KOPT-K1 (cell line): Measurements from ENCODE around the gene NDOR1.
"Not testable (repeated sequence)": the region's sequence is repeated elsewhere in the genome, so short reads cannot be mapped to it uniquely, and the experiment has no call there.

ENCODE experiments used
- H3K27ac ChIP-seq: fragments of 200-600 bp; sonication (generic); 2 replicates; pipeline ENCODE4 v1.5.1; 2016; ENCODE audit warnings: antibody characterized with exemption, mild to moderate bottlenecking, low read depth, low read length; ENCODE audit not compliant: poor library complexity, severe bottlenecking
- H3K36me3 ChIP-seq: fragments of 200-600 bp; sonication (generic); 2 replicates; pipeline ENCODE4 v1.5.1; 2017; ENCODE audit warnings: antibody characterized with exemption, mild to moderate bottlenecking, low read length, moderate library complexity; ENCODE audit not compliant: insufficient read depth
- H3K9me3 ChIP-seq: fragments of 200-600 bp; sonication (generic); 2 replicates; pipeline ENCODE4 v1.5.1; 2017; ENCODE audit warnings: antibody characterized with exemption, low read length, mild to moderate bottlenecking; ENCODE audit not compliant: insufficient read depth, poor library complexity, severe bottlenecking

The NDOR1 gene

DNA sequence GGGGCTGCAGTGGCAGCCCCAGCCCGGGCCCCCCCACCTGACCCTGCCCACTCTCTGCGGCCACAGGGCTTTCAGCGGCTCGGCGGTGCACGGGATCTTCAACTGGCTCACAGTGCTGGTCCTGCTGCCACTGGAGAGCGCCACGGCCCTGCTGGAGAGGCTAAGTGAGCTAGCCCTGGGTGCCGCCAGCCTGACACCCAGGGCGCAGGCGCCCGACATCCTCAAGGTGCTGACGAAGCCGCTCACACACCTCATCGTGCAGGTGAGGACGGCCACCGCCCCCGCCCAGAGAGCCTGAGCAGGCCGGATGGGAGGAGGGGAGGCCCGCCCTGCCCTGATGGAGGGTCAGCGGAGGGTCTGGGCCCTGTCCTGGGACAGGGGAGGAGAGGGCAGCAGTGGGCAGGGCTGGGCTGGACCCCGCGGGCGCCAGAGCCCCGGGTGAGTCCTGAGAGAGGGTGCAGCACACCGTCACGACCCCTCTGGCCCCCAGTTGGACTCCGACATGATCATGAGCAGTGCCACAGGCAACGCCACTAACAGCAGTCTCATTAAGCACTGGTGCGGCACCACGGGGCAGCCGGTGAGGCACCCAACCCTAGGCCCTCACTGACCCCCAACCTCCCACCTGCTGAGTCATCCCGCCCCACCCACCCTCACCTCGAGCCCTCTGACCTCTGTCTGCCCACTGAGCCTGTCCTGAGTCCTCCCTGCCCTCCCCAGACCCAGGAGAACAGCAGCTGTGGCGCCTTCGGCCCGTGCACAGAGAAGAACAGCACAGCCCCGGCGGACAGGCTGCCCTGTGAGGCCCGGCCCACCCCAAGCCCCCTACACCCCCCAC, 27.9 kb downstream of the NDOR1 start:
- Histone ChIP-seq H3K27ac (no peak overlapping the region), H3K36me3 (no peaks in the 10 kb centered on the region), H3K9me3 (no peaks in the 10 kb centered on the region)

DNA sequence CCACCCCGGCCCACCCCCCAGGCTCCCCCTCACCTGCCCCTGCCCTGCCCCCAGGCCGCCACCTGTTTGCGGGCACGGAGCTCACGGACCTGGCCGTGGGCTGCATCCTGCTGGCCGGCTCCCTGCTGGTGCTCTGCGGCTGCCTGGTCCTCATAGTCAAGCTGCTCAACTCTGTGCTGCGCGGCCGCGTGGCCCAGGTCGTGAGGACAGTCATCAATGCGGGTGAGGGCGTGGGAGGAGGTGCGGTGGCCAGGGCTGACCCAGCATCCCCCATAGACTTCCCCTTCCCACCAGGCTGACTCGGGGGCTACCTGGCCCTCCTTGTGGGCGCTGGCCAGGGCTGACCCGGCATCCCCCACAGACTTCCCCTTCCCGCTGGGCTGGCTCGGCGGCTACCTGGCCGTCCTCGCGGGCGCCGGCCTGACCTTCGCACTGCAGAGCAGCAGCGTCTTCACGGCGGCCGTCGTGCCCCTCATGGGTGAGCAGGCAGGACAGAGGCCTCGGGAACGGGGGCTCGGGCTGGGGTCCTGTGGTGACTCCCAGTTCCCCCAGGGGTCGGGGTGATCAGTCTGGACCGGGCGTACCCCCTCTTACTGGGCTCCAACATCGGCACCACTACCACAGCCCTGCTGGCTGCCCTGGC, 28.7 kb downstream of the NDOR1 start:
- H3K27ac ChIP-seq = no peak overlapping the region
- no peaks in the 10 kb centered on the region for H3K36me3 ChIP-seq
- H3K9me3 ChIP-seq = no peaks in the 10 kb centered on the region

DNA sequence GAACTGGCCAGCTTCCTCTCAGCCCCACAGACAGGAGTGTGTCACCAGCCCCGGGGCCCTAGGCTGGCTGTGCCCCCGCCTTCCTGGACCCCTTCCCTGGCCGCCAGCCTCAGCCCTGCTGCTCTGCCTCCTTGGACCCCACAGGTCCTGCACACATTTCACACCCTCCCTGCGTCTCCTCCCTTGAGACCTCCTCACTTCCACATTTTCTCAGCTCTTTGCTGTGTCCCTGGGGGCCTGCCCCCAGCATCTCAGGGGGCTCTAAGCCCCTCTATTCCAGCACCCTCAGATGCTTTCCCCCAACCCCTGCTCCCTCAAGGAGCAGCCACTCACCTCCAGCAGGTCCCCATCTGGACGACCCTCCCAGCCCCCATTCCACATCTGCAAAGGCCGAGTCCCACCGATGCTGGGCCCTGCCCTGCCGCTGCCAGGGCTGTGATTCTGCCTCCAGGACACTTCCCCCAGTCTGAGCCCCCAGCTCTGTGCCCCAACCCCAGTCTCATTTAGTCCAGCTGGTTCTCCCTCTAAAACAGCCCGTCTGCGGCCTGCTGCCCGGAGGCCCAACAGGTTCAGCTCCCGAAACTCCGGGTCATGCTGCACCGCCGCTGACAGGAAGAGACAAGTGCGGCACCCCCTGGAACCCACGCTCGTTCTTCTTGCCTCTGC, 29.4 kb downstream of the NDOR1 start:
- Histone ChIP-seq H3K36me3 (no peaks in the 10 kb centered on the region), H3K27ac (no peak overlapping the region), H3K9me3 (no peaks in the 10 kb centered on the region)

DNA sequence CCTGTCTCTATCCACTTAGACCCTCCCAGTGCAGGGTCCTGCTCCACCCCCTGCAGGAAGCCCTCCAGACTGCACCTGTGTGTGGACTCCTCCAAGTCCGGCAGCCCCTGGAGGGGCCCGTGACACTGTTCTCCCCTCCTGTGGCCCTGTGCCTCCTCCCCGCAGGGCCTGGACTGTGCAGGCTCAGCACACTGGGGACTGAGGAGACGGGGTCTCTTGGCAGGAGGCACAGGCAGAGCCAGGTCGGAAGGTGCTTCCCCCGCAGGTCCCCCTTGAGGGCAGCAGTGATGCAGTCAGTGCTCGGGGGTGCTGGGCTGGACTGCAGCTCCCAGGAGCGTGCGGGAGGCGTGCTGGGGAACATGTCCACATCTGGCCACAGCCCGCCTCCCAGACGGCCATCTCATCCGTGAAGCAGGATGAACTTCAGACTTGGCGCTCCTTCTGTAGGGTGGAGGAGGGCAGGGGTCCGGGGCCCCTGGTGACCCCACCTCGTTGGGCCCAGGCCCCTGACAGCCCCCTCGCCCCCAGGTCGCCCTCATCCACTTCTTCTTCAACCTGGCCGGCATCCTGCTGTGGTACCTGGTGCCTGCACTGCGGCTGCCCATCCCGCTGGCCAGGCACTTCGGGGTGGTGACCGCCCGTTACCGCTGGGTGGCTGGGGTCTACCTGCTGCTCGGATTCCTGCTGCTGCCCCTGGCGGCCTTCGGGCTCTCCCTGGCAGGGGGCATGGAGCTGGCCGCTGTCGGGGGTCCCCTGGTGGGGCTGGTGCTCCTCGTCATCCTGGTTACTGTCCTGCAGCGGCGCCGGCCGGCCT, 30.1 kb downstream of the NDOR1 start:
- no peak overlapping the region for H3K27ac ChIP-seq
- no peaks in the 10 kb centered on the region for H3K36me3 ChIP-seq
- H3K9me3 ChIP-seq = no peaks in the 10 kb centered on the region

DNA sequence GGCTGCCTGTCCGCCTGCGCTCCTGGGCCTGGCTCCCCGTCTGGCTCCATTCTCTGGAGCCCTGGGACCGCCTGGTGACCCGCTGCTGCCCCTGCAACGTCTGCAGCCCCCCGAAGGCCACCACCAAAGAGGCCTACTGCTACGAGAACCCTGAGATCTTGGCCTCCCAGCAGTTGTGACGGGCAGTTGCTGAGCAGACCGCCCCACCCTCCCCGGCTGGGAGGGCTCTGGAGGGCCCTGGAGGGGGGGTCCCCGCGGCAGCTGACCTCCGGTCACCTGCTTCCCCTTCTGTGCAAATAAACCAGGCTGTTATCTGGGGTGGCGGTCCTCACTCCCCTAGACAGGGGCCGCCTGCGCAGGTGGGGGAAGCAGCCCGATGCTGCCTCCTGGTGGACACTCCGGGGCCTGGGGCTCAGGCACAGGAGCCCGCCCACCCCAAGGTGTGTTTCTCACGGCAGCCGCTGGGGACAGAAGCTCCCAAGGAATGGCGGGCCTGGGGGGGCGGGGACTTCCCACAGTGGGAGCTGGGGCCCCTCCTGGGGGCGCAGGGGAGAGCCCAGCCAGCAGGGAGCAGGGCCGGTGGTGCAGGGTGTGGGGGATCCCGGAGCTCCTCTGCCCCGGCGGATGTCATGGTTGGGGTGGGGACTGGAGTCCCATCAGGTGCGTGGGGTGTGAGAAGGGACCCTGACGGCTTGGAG, 30.9 kb downstream of the NDOR1 start:
- Histone ChIP-seq H3K9me3 (no peaks in the 10 kb centered on the region), H3K36me3 (no peaks in the 10 kb centered on the region), H3K27ac (no peak overlapping the region)

DNA sequence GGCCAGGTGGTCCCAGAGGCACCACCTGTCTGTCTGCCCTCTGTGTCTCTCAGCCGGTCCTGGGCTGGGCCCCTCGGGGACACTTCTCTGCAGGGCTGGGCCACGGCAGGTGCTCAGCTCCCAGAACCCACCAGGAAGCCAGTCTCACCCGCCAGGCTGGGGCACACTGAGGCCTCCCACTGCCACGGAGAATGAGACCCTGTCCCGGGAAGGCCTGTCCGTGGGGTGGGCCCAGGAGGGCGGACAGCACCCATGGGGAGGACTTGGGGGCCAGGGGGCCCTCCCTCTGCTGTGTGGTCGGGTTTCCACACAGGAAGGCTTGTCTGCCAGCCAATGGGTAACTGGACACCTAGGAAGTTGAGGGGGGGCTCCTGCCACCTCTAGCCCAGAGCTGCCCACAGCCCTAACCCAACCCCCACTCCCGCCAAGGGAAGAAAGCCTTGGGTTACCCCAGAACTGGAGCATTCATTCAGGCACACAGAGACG, 31.5 kb downstream of the NDOR1 start:
- Histone ChIP-seq H3K27ac (no peak overlapping the region), H3K9me3 (no peaks in the 10 kb centered on the region), H3K36me3 (peaks cover 2% of the 10 kb centered on the region)

DNA sequence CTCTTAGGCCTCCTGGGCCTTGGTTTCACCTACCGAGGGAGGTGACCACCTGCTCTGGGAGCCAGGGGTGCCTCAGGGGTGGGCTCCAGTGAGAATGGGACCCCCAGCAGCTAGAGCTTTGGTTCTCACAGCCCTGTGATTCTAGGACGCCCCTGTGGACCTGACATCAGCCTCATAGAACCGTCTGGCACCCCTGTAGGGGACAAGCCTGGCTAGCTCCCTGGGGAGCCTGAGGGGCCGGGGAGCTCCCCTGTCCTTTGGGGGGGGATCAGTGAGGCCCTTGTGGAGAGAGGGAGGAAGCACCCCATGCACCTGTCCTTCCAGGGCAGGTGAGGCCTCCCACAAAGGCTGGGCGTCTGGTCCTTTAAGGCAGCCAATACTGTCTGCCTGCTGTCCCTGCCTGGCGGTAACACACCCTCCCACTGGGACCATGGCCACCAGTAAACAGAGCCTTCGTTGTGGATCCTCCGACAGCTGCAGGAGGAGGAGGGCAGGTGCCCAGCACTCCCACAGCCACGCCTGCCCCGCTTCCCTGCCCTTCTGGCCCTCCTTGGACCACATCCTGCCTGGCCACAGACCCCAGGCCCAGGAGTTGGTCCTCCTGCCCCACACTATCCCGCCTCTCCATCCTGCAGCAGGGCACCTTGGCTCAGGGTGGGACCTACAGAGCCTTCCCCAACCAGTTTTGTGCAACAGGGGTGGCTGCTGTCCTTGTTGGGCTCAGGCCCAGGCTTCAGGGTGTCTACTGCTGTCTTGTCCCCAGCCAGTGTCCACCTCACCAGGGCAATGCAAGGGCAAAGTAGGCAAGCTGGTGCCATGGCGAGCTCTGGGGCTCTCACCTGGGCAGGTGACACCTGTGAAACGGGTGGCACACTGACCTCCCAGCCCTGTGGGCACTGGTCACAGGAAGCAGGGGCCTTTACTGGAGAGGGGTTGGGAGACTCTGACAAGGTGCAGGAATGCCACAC, 32.5 kb downstream of the NDOR1 start:
- Histone ChIP-seq H3K27ac (no peak overlapping the region), H3K36me3 (peaks cover 12% of the 10 kb centered on the region), H3K9me3 (no peaks in the 10 kb centered on the region)

DNA sequence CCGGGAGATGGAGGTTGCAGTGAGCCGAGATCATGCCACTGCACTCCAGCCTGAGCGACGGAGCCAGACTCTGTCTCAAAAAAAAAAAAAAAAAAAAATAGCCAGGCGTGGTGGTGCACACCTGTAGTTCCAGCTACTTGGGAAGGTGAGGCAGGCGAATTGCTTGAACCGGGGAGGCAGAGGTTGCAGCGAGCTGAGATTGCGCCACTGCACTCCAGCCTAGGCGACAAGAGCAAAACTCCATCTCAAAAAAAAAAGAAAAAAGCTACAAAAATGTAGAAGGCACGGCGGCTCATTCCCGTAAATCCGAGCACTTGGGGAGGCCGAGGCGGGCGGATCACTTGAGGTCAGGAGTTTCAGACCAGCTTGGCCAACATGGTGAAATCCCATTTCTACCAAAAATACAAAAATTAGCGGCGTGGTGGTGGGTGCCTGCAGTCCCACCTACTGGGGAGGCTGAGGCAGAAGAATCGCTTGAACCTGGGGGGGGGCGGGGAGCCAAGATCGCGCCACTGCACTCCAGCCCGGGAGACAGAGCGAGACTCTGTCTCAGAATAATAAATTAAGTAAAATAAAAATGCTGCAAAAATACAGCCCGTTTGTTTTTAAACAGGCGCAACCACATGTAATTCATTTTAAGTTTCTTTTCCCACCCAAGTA, 34.2 kb downstream of the NDOR1 start:
- peak overlapping the region; percentile 92 for H3K27ac ChIP-seq
- H3K36me3 ChIP-seq = peaks cover 23% of the 10 kb centered on the region
- not testable (repeated sequence) for H3K9me3 ChIP-seq

DNA sequence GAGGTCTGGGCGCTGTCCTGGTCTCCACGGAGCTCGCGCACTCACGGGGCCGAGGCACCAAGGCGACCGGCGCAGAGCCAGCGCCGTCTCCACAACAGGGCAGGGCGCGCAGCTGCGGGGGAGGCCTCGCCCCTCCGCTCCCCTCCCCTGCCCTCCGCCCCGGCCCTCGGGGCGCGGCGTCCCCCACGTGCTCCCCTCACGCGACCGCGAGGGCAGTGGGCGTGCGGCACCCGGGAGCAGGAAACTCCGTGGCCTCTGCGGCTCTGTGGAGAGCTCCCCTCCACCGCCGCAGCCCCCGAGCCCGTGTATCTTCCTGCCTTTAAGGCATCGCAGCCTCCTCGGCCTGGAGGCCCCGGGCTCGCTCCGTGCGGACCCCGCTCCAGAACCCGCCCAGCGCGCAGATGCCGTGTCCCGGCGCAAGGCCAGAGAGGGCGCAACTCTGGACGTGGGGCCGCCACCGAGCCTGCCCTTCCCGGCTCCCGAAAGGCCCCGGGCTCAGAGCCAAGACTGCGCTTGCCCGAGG, 34.9 kb downstream of the NDOR1 start:
- Histone ChIP-seq H3K36me3 (peaks cover 23% of the 10 kb centered on the region), H3K27ac (peak overlapping the region; percentile 92), H3K9me3 (no peaks in the 10 kb centered on the region)

DNA sequence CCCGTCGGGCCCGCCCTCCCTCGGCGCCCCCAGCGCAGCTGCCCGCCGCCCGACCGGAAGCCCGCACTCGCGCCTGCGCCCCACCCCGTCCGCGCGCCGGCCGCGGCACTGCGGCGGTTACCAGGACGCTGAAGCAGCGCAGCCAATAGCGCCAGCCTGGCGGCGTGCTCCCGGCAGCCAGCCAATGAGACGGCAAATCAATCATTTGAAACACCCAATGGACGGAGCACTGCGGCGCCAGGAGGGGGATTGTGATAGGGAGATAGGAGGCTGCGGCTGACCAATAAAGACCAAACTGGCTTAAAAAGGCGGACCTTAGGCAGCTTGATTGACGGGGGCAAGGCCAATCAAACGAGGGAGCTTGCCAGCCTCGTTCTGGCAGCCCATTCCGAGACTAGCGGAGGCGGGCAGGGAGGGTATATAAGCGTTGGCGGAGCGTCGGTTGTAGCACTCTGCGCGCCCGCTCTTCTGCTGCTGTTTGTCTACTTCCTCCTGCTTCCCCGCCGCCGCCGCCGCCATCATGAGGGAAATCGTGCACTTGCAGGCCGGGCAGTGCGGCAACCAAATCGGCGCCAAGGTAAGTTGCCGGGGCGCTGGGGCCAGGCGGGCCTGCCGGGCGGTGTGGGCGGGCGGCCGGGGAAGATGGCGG, 35.5 kb downstream of the NDOR1 start, which contains the start of gene TUBB4B:
Gene TUBB4B, plus strand, starts transcription at position 447 of the 649 bp plus-strand sequence. Its CDS starts 74 bp downstream, at position 521.
- Histone ChIP-seq H3K9me3 (no peaks in the 10 kb centered on the region), H3K27ac (peak within 1 kb of the TSS; percentile 92), H3K36me3 (peaks cover 23% of the 10 kb centered on the region)

DNA sequence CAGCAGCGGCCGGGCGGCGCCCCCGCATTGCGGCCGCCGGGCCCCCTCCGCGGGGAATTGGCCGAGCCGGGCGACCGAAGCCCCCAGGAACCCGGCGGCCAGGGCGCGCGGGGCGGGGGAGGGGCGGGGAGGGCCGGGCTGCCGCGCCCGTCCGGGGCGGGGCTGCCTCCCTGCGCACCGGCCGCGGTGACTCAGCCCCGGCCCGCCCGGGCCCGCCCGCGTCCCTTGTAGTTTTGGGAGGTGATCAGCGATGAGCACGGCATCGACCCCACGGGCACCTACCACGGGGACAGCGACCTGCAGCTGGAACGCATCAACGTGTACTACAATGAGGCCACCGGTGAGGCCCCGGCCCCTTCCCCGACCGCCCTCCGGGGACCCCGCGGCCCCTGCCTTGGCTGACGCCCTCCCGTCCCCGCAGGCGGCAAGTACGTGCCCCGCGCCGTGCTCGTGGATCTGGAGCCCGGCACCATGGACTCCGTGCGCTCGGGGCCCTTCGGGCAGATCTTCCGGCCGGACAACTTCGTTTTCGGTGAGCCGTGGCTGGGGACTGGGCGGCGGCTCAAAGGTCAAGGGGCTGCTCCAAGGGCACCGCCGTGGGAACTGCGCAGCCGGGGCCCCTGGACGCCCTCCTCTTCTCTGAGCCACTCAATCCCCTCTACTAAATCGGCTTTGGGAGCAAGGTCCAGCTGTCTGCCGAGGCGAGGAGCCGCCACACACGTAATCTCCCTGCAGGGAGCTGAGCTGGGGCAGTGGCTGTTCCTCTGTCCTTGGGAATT, 36.2 kb downstream of the NDOR1 start:
- peaks cover 23% of the 10 kb centered on the region for H3K36me3 ChIP-seq
- no peaks in the 10 kb centered on the region for H3K9me3 ChIP-seq
- peak overlapping the region; percentile 71 for H3K27ac ChIP-seq
